HG02642 (cell line): Measurements from ENCODE around the gene UNC93B1.
A peak's percentile ranks its signal among the peaks of the same experiment; 100 is the strongest.

Source experiments
- ATAC-seq: cut with Tn5 transposase; IDR thresholded peaks from one replicate; pipeline ENCODE4 v1.9.1; 2021; ENCODE audit warnings: mild to moderate bottlenecking; ENCODE audit not compliant: unreplicated experiment, poor library complexity

Gene UNC93B1

GRCh38 chr11:68011051-68011943 is 7.4 kb upstream of the UNC93B1 start:
- ATAC-seq, result no peak

DNA sequence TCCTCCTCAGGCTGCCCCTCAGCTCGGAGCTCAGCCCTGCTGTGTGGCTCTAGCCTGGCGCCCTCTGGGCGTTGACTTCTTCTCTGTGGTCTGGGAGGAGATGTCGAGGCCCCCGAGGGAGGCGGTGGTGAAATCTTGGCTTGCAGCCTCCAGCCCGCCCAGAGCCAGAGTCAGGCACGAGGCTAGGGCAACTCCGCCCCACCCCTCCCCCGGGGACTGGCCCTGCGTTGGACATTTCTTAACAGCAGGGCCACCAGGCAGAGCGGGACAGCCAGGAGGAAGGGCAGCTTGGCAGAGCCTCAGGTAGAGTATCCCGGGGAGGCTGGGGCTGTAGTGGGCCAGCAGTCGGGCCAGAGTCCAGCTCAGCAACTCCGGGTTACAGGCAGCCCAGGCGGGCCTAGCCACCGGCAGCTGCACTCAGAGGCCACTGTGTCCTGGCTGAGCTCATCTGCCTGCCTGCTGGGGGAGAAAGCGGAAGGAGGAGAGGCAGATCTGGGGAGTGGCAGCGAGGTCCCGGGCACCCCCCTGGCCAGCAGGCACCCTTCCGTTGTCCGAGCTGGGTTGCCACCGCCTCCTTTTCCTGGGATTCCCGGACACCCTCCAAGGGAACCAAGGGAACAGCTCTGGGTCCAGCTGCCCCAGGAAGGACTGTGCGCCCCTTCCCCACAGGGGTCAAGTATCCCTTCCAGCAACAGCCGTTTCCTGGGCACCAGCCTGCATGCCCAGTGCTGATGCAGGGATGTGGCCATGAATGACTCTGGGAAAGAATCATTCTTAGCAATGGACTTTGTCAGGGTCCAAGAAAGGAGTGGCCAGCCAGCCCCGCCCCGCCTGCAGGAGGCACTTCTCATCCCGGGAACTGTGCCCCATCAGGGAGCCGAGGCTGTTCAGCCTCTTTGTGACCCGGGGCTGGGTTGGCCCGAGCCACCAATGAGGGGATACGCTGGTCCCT is 6.5 kb upstream of the UNC93B1 start, which contains the start of gene ALDH3B1:
Gene ALDH3B1, plus strand, starts transcription at position 238 of the 952 bp plus-strand sequence. CDS start 4,971 bp downstream, outside the sequence.
- no peak for ATAC-seq

DNA sequence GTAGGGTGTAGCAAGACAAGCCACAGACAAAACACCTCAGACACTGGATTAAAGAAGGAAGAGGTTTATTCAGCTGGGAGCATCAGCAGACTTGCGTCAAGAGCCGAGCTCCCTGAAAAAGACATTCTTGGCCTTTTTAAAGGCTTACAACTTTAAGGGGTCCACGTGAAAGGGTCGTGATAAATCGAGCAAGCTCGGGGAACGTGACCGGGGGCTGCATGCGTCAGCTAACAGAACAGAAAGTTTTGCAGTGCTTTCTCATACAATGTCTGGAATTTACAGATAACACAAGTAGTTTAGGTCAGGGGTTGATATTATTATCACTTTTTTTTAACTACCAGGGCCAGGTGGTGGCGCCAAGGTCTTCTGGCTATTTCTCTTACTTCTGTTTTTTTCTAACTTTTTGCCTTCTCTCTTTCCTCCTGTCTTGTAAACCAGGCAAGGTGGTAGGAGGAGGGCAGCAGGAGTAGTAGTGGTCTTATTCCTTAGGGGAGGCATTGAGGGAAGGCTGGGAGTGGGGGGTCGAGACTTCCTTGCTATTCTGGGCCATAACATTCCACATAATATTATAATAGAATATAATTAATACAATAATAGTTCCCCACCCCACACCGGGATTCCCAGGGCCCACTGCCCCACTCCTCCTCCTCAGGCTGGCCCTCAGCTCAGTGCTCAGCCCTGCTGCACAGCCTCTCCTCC is 5.6 kb upstream of the UNC93B1 start:
- ATAC-seq, result no peak

GRCh38 chr11:68008381-68009337 is 4.8 kb upstream of the UNC93B1 start:
- no peak for ATAC-seq

DNA sequence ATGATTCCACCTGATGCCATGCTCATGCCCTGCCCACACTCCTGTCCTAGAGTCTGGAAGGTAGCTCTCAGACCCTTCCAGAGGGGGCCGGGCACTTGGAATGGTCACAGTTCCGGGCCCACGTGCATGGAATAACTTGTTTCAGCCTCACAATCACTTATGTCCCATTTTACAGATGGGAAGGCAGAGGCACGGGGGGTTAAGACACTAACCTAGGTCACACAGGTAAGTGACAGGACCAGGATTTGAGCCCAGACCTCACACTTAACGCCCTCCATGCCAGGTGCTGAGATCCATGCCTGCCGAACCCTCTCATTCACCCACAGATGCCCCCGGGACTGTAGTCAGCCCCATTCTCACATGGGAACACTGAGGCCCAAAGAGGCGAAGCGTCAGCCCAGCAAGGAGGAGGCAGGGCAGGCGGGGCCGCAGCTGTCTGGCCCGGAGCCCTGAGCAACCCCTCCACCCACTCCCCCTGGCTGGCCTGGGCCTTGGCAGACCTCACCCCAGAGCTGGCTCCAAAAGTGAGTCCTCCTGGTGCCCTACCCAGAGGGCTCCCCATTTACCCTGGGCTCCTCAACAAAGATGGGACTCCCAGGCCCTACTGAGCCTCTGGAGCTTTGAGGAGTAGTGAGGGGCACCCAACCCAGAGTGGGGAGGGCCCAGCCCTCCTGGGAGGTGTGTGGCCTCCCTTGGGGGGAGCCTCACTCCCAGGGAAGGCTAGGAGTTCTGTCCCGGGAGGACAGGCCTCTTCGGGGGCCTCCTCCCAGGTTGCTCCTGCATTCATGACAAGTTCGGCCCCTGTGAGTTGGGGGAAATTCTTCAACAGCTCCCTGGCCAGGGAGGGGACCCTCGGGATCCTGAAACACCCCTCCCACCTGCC is 3.8 kb upstream of the UNC93B1 start:
- ATAC-seq, result no peak

GRCh38 chr11:68006606-68007166 is 2.8 kb upstream of the UNC93B1 start:
- no peak for ATAC-seq

DNA sequence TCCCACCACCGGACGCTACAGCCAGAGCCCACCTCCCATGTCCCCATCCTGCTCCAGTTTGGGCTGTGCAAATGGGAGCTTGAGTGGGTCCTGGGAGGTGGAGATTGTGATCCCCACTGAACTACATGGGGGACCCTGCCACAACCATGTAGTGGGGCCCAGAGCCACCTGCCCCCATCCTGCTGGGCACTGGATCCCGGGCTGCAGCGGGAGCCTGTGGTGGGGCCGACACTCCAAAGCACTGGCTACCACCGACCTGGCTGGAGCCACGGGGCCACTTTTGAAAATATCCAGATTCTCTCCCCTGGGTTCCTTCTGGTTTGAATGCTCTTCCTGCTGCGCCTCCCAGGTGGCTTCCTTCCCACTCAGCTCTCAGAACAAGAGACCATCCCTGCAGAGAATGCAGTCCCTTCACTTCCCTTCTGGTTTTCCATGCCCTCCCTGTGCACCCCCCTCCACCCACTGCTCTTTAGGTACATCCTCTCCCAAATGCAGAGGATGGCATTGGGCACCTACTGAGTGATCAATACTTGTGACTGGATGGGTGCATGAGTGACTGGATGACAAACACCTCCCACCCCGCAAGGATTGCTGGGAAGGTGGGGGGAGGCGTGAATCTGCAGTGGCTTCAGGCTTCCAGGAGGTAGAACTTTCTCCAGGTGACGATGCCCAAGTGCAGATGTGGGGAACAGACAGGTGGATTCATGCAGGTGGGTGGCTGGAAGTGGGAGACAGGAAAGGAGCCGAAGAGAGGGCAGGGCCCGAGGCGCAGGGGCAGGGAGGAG is 846 bp upstream of the UNC93B1 start:
- ATAC-seq, result no peak

DNA sequence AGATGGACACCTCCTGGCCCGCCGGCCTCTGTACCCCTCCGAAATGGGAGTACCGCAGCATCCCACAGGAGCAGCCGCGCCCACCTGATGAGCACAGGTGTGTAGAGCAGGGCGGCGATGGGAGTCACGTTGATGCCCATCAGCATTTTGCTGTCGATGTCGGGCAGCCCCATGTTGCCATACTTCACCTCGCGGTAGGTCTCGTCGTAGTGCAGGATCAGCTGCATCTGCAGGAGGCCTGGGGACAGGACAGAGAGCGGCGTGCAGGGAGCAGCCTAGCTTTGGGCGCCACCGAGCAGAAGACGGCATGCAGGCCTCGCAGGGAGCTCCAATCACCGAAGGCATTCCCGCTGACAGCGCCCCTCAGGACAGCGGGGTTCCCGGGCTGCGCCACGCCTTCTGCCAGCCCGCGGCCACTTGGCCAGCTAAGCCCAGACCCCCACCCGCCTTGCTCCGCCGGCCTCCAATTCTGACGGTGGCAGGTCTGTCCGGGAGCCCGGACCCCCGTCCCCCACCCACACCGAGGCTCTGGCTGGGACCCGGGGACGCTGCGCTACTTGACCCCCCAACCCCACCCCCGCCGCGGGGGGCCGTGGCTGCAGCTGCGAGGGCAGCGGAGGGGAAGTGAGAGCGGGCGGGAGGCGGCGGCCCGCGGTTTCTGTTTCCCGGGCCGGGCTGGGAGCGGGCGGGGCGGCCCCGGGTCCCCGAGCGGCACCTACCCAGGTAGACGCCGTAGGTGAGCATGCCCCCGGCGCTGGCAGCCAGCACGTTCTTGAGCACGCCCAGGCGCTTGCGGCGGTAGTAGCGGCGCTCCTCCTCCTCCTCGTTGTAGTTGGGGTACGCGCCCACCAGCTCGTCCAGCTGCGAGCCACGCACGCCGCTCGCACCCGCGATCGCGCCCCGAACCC is 705 bp downstream of the UNC93B1 start:
- ATAC-seq, result peak; percentile 41

GRCh38 chr11:68002575-68002937 is 1.3 kb downstream of the UNC93B1 start:
- ATAC-seq, result peak; percentile 12

GRCh38 chr11:67999704-68000103 is 4.2 kb downstream of the UNC93B1 start:
- ATAC-seq, result no peak

- ATAC-seq, result no peak
Observed at GRCh38 chr11:67999201-67999629, 4.7 kb downstream of the UNC93B1 start.

DNA sequence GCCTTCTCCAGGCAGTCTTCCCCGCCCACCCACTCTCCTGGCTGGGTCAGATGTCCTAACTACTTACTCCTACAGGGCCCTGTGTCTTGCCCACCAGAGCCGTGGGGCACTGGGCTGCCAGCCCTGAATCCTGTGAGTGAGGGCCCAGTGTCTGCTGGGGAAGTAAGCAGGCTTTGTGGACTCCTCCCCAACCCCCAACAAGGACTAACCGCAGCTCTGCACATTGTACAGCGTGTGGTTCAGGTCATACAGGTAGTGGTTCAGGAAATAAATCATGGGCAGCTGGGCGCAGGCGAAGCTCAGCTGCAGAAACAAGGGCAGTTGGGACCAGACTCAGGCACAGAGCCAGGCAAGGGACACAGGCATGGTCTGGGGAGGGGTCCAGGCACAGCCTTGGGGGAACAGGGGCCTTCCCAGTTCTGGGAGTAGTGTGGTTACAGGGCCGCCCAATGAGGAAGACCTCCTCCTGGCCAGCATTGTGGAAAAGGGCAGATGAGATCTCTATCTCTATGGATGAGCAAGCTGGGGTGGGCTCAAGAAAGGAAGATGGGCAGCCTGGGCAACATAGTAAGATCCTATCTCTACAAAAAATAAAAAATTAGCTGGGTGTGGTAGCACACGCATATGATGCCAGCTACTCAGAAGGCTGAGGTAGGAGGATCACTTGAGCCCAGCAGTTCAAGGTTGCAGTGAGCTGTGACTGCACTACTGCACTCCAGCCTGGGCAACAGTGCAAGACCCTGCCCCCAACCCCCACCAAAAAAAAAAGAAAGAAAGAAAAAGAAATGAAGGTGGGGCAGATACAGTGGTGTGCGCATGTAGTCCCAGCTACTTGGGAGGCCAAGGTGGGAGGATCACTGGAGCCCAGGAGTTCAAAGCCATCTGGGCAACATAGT is 5.5 kb downstream of the UNC93B1 start:
- ATAC-seq, result no peak

DNA sequence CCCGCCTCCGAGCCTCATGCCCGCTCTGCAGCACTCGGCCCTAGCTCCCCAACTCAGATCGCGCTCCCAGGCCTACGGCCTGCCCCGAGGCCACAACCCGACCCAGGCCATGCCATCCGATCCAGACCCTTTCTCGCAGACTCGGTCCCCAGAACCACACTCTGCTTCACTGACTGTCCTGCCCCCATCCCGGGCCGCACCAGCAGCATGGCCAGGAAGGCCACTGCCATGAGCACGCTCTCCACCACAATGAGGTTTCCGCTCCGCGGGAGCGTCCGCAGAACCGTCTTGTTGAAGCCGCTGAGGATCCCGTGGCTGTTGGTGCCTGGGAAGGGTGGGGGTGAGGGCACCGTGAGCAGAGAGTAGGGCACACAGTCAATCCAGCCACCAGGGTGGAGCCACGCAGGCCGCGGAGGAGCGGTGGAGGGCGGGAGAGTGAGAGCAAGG is 6.4 kb downstream of the UNC93B1 start:
- ATAC-seq, result no peak

DNA sequence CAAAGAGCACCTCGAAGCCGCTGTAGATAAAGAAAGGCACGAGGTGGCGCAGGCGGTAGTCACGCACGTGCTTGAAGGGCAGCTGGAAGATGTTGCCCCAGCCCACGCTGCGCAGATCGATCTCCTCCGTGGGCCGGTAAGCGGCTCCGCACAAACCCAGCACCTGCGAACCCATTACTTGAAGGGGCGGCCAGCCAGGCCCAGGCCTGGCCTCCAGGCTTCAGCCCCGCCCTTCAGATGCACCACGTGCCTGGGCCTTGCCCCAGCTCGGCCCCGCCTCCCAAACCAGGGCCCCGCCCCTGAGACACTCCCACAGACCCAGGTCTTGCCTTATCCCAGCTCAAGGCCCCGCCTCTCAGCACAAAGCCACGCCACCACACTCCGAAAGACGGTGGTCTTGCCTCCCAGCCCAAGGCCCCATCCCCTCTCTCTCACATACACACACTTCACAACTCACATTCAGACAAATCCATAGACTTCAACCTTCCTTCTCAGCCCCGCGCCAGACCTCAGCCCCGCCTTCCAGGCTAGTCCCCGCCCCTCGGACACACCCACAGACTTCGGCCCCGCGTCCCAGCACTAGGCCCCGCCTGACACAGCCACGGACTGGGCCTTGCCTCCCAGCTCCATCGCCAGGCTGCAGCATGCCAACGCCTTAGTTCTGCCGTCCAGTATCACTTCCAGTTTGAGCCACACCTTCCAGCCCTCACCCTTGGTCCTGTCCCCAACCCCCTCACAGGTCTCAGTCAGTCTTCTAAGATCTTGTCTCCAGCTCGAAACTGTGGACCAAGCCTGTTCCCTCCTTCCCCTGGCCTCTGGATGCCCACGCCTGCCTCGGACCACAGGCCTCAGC is 7.0 kb downstream of the UNC93B1 start:
- ATAC-seq, result no peak
